HFFc6 (cell line): ENCODE measurements around the gene MBOAT1. TPM values are rescaled to one million over a fixed set of nuclear protein-coding genes. Genes with fewer than 3 reads are reported as not detected.

Experiments used
- DNase-seq: peaks from one replicate; pipeline ENCODE4 v3.0.0-alpha.2; 2018
- H3K27ac Mint-ChIP-seq: 2 replicates; pipeline ENCODE4 v1.8.0; 2020; ENCODE audit warnings: mild to moderate bottlenecking, mixed read lengths
- H3K27me3 Mint-ChIP-seq: 2 replicates; pipeline ENCODE4 v1.8.0; 2021; ENCODE audit warnings: mild to moderate bottlenecking, moderate library complexity, mixed read lengths; ENCODE audit not compliant: insufficient read depth
- H3K36me3 Mint-ChIP-seq: 2 replicates; pipeline ENCODE4 v1.8.0; 2021; ENCODE audit warnings: low read depth, mixed read lengths
- H3K4me1 Mint-ChIP-seq: 2 replicates; pipeline ENCODE4 v1.8.0; 2020; ENCODE audit warnings: low read depth, mixed read lengths
- H3K4me3 Mint-ChIP-seq: 2 replicates; pipeline ENCODE4 v1.8.0; 2020; ENCODE audit warnings: mild to moderate bottlenecking, moderate library complexity, mixed read lengths
- H3K9me3 Mint-ChIP-seq: 2 replicates; pipeline ENCODE4 v1.8.0; 2020; ENCODE audit warnings: mild to moderate bottlenecking, mixed read lengths
- total RNA-seq, 6 experiments: library from RNA; stranded (reverse); fragmentation: NEBNext Ultra II Directional; extraction: Animal tissue kit (Norgen Biotek cat#: 25700); gene quantifications; 2 replicates in 1 of 6; 3 replicates in 5 of 6; pipeline ENCODE4 v1.2.3, GENCODE V29; 2021
- TF ChIP-seq, protein P1 (sequence below): fragments of 200-600 bp; sonication (generic); IDR thresholded peaks from 2 replicates; pipeline ENCODE4 v1.5.0; 2021; ENCODE audit warnings: antibody characterized with exemption, mild to moderate bottlenecking

The MBOAT1 gene
- total RNA-seq, 6 experiments from 2014 or later = 5.4 to 7.7 (median 6.1) TPM

DNA sequence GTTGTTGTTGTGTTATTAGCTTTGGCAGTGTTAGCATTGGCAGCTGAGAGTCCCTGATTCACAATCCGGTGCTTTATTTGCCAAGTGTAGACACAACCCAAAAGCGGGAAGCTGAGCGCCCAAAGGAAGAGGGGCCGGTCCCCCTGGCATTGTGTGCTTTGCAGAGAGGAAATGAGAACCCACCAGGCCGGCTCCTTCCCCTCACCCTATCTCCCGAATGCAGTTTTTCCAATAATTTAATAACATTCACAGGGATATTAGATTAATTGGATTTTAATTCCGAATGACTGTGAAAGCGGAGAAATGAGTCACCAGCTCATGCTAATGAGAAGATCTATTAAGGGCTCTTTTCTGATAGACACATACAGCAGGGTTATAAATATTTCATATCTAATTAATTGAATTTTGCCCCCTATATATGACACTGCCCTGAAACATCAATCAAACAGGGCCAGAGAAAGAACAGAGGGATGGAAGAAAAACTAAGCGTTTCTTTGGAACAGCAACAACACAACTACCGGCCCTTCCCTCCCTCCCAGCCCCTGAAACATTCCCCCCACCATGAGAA, 143.8 kb downstream of the MBOAT1 start:
- TF ChIP-seq, protein P1, sequence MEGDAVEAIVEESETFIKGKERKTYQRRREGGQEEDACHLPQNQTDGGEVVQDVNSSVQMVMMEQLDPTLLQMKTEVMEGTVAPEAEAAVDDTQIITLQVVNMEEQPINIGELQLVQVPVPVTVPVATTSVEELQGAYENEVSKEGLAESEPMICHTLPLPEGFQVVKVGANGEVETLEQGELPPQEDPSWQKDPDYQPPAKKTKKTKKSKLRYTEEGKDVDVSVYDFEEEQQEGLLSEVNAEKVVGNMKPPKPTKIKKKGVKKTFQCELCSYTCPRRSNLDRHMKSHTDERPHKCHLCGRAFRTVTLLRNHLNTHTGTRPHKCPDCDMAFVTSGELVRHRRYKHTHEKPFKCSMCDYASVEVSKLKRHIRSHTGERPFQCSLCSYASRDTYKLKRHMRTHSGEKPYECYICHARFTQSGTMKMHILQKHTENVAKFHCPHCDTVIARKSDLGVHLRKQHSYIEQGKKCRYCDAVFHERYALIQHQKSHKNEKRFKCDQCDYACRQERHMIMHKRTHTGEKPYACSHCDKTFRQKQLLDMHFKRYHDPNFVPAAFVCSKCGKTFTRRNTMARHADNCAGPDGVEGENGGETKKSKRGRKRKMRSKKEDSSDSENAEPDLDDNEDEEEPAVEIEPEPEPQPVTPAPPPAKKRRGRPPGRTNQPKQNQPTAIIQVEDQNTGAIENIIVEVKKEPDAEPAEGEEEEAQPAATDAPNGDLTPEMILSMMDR = no peak
- Mint-ChIP-seq H3K4me1 (no peaks in the 10 kb centered on the region), H3K4me3 (no peak overlapping the region), H3K9me3 (no peaks in the 10 kb centered on the region), H3K27me3 (peaks cover 7% of the 10 kb centered on the region), H3K27ac (no peak overlapping the region), H3K36me3 (no peaks in the 10 kb centered on the region)
- no peak for DNase-seq

DNA sequence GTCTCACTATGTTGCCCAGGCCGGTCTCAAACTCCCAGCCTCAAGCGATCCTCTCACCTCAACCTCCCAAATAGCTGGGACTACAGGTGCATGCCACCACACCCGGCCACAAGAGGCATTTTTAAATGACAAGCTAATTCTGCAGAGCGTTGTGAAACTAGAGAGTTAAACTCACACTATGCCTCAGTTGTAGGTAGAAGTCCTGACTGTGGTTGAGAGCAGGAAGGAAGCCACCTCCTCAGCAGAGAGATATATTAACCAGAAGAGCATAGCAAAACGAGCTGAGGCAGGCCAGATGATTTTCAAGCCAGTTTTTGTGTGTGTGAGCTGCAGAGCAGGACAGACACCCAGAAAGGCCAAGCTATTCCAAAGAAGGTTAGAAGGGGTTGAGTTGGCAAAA, 150.3 kb downstream of the MBOAT1 start:
- H3K27me3 Mint-ChIP-seq = peaks cover 9% of the 10 kb centered on the region
- H3K27ac Mint-ChIP-seq = no peak overlapping the region
- H3K4me3 Mint-ChIP-seq = no peak overlapping the region
- TF ChIP-seq, protein P1 = no peak
- H3K36me3 Mint-ChIP-seq = no peaks in the 10 kb centered on the region
- no peak for DNase-seq
- H3K9me3 Mint-ChIP-seq = no peaks in the 10 kb centered on the region
- H3K4me1 Mint-ChIP-seq = no peaks in the 10 kb centered on the region

DNA sequence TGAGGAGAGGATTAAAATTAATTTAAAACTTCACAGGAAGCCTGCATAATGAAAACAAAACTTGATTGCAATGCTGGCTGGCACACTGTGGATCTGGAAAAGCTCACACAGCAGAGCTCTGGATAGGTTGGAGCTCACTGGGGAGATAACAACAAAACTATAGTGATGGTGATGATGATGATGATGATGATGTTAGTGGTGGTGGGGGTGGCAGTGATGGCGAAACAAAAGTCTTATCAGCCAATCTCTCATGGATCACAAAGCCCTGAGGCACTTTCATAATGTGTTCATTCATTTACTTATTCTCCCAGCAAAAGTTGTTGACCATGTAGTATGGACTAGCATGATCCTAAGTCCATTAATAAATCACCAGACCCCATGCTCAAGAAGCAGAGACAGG, 152.0 kb downstream of the MBOAT1 start:
- H3K27ac Mint-ChIP-seq = no peak overlapping the region
- TF ChIP-seq, protein P1 = no peak
- no peaks in the 10 kb centered on the region for H3K4me1 Mint-ChIP-seq
- no peak overlapping the region for H3K4me3 Mint-ChIP-seq
- H3K9me3 Mint-ChIP-seq = no peaks in the 10 kb centered on the region
- H3K36me3 Mint-ChIP-seq = no peaks in the 10 kb centered on the region
- no peak for DNase-seq
- H3K27me3 Mint-ChIP-seq = peaks cover 6% of the 10 kb centered on the region

DNA sequence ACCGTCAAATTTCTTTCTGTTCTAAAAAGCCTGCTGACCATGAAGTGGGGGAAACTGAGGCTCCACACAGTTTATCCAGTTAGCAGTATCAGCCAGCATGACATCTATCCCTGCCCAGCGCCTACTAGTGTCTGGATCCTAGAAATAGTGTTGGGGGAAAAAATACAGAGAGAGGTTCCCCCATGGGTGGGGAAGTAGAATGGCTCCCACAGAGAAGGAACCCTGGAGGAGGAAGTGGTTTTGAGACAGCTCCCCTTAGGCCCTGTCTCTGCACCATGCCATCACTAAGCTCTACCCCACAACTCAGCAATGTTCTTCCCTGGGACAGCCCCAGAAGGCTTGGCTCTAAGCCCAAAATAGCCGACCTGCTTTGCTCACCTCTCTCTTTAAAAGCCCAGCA, 153.4 kb downstream of the MBOAT1 start:
- TF ChIP-seq, protein P1 = no peak
- Mint-ChIP-seq H3K27me3 (peaks cover 6% of the 10 kb centered on the region), H3K36me3 (no peaks in the 10 kb centered on the region), H3K4me3 (no peak overlapping the region), H3K9me3 (no peaks in the 10 kb centered on the region), H3K4me1 (no peaks in the 10 kb centered on the region), H3K27ac (no peak overlapping the region)
- DNase-seq = no peak

DNA sequence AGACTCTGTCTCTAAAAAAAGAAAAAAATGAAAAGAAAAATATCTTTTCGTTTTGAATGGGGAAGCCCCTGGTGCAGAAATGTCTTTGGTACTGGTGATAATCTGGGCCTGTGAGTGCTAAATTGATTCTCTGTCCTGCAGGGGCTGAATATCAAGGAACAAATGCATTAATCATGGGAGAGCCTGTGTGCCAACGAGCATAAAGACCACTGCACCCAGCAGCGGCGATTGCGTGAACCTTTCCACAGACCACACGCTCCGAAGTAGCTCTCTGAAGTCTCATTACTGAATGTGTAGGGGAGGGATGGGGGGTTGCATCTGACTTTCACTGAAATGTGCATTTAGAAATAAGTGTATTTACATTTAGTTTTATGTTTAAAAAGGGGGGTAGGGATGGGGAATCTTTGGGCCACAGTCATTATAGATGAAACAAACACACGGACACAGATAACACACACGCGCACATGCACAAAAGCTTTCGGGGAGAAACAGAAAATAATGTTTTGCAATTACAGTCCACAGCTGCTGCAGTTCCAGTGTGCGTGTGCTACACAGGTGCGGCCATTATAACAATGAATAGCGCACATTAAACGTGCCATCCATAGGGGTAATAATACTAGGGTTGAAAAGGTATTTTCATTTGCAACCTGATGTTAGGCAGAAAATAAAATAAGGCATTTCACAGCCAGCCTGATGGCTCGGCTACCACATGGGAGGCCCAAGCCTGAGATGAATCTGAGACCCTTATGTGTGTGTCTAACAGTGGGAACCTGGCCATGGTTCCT, 154.0 kb downstream of the MBOAT1 start:
- Mint-ChIP-seq H3K4me3 (no peak overlapping the region), H3K9me3 (no peaks in the 10 kb centered on the region), H3K36me3 (no peaks in the 10 kb centered on the region), H3K4me1 (no peaks in the 10 kb centered on the region), H3K27ac (no peak overlapping the region), H3K27me3 (peaks cover 6% of the 10 kb centered on the region; the same call in 1 of the 2 replicates)
- DNase-seq = no peak
- TF ChIP-seq, protein P1 = no peak
